Activated B cell treated with CpG ODN at 0.5 μM for 24 hours (primary cell): Measurements from ENCODE around the gene ALDH1L1. TPM values are rescaled to one million over a fixed set of nuclear protein-coding genes. Genes with fewer than 3 reads are reported as not detected.

Source experiments
- ATAC-seq: fragments of 200-7000 bp; cut with Tn5 transposase; one replicate; pipeline ENCODE4 v1.10.0; 2021; ENCODE audit warnings: low read depth, mild to moderate bottlenecking, moderate library complexity
- CTCF ChIA-PET: fragments of 350-600 bp; sonication (Branson Sonifier 250); formaldehyde crosslinking; loops from one replicate; lab custom pipeline; 2021; ENCODE audit warnings: antibody characterized with exemption; lab: Charles Lee
- POLR2A ChIA-PET: fragments of 350-600 bp; sonication (Branson Sonifier 250); formaldehyde crosslinking; loops from one replicate; lab custom pipeline; 2021; ENCODE audit warnings: antibody characterized with exemption; lab: Charles Lee
- DNase-seq: peaks from one replicate; pipeline ENCODE4 v3.0.0; 2022
- H3K27ac Mint-ChIP-seq: one replicate; pipeline ENCODE4 v1.8.0; 2020; ENCODE audit warnings: mixed read lengths
- H3K27me3 Mint-ChIP-seq: one replicate; pipeline ENCODE4 v1.8.0; 2021; ENCODE audit warnings: mixed read lengths
- H3K36me3 Mint-ChIP-seq: one replicate; pipeline ENCODE4 v1.8.0; 2021; ENCODE audit warnings: low read depth, mixed read lengths
- H3K4me1 Mint-ChIP-seq: one replicate; pipeline ENCODE4 v1.8.0; 2021; ENCODE audit warnings: mixed read lengths
- H3K4me3 Mint-ChIP-seq: one replicate; pipeline ENCODE4 v1.8.0; 2020; ENCODE audit warnings: mild to moderate bottlenecking, mixed read lengths
- H3K9me3 Mint-ChIP-seq: one replicate; pipeline ENCODE4 v1.8.0; 2020; ENCODE audit warnings: mixed read lengths
- intact Hi-C: fragments of 100-400 bp; cut with micrococcal nuclease; formaldehyde crosslinking; loops from one replicate; pipeline ENCODE4 v1.15.1; 2024
- total RNA-seq: library from RNA; stranded (reverse); gene quantifications from 2 replicates; pipeline ENCODE4 v1.2.3, GENCODE V29; 2022
- TF ChIP-seq, protein P1 (sequence below): fragments of 200-600 bp; IDR thresholded peaks from one replicate; pipeline ENCODE4 v1.8.0; 2022; ENCODE audit warnings: antibody characterized with exemption, mild to moderate bottlenecking

ALDH1L1 gene
- total RNA-seq, 1 donor from 2014 or later = not detected

GRCh38 chr3:126170073-126170777 is 10.2 kb downstream of the ALDH1L1 start:
- H3K27me3 Mint-ChIP-seq = peaks cover 53% of the 10 kb centered on the region
- TF ChIP-seq, protein P1, sequence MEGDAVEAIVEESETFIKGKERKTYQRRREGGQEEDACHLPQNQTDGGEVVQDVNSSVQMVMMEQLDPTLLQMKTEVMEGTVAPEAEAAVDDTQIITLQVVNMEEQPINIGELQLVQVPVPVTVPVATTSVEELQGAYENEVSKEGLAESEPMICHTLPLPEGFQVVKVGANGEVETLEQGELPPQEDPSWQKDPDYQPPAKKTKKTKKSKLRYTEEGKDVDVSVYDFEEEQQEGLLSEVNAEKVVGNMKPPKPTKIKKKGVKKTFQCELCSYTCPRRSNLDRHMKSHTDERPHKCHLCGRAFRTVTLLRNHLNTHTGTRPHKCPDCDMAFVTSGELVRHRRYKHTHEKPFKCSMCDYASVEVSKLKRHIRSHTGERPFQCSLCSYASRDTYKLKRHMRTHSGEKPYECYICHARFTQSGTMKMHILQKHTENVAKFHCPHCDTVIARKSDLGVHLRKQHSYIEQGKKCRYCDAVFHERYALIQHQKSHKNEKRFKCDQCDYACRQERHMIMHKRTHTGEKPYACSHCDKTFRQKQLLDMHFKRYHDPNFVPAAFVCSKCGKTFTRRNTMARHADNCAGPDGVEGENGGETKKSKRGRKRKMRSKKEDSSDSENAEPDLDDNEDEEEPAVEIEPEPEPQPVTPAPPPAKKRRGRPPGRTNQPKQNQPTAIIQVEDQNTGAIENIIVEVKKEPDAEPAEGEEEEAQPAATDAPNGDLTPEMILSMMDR = no peak
- ATAC-seq (no peak), DNase-seq (no peak)
- ChIA-PET POLR2A (no interaction called here), CTCF (no interaction called here)
- H3K4me1 Mint-ChIP-seq = no peaks in the 10 kb centered on the region
- intact Hi-C loops = no loop called here
- H3K4me3 Mint-ChIP-seq = no peak overlapping the region
- H3K9me3 Mint-ChIP-seq = peaks cover 2% of the 10 kb centered on the region
- H3K36me3 Mint-ChIP-seq = no peaks in the 10 kb centered on the region
- H3K27ac Mint-ChIP-seq = no peak overlapping the region

- CTCF ChIA-PET = no interaction called here
- TF ChIP-seq, protein P1 = no peak
- no peak for ATAC-seq
Observed at GRCh38 chr3:126167566-126167965, 12.8 kb downstream of the ALDH1L1 start.

DNA sequence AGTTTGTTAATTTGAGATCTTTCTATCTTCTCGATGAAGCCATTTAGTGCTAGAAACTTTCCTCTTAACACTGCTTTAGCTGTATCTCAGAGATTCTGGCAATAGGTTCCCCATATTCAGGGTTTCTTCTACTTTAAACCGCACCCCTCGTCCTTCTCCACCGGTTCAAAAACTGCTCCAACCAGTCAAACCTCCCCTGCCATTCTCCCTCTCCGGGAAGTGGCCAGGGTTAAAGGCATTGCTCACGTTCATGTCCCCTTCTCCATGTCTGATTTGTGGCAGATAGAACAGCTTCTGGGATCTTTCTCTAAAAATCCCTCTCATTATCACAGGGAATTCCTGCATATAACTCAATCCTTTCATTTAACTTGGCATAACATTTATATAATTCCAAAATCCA is 14.4 kb downstream of the ALDH1L1 start:
- Mint-ChIP-seq H3K9me3 (peaks cover 5% of the 10 kb centered on the region), H3K36me3 (no peaks in the 10 kb centered on the region), H3K27ac (no peak overlapping the region), H3K4me1 (no peaks in the 10 kb centered on the region), H3K4me3 (no peak overlapping the region), H3K27me3 (peaks cover 30% of the 10 kb centered on the region)
- intact Hi-C loops = no loop called here
- DNase-seq (no peak), ATAC-seq (no peak)
- CTCF ChIA-PET = no interaction called here
- TF ChIP-seq, protein P1 = no peak
- POLR2A ChIA-PET = no interaction called here

More at GRCh38 chr3:126167566-126167965, 12.8 kb downstream of the ALDH1L1 start:
- H3K27ac Mint-ChIP-seq = no peak overlapping the region
- H3K9me3 Mint-ChIP-seq = peaks cover 5% of the 10 kb centered on the region
- no peak overlapping the region for H3K4me3 Mint-ChIP-seq
- no peaks in the 10 kb centered on the region for H3K4me1 Mint-ChIP-seq
- DNase-seq = no peak
- intact Hi-C loops = no loop called here
- POLR2A ChIA-PET = no interaction called here
- H3K36me3 Mint-ChIP-seq = no peaks in the 10 kb centered on the region
- peaks cover 42% of the 10 kb centered on the region for H3K27me3 Mint-ChIP-seq

GRCh38 chr3:126161309-126161708 is 19.1 kb downstream of the ALDH1L1 start:
- H3K27ac Mint-ChIP-seq = no peak overlapping the region
- H3K4me1 Mint-ChIP-seq = no peaks in the 10 kb centered on the region
- intact Hi-C loops = no loop called here
- TF ChIP-seq, protein P1 = no peak
- H3K9me3 Mint-ChIP-seq = peaks cover 5% of the 10 kb centered on the region
- CTCF ChIA-PET = no interaction called here
- H3K36me3 Mint-ChIP-seq = no peaks in the 10 kb centered on the region
- no peak overlapping the region for H3K4me3 Mint-ChIP-seq
- peaks cover 13% of the 10 kb centered on the region for H3K27me3 Mint-ChIP-seq
- no peak for ATAC-seq
- no peak for DNase-seq
- POLR2A ChIA-PET = no interaction called here

- DNase-seq = no peak
- H3K27ac Mint-ChIP-seq = no peak overlapping the region
- TF ChIP-seq, protein P1 = no peak
Observed at GRCh38 chr3:126160243-126161210, 19.9 kb downstream of the ALDH1L1 start.

More at GRCh38 chr3:126160243-126161210, 19.9 kb downstream of the ALDH1L1 start:
- ATAC-seq = no peak
- intact Hi-C loops = no loop called here
- peaks cover 5% of the 10 kb centered on the region for H3K9me3 Mint-ChIP-seq
- no peaks in the 10 kb centered on the region for H3K4me1 Mint-ChIP-seq
- H3K36me3 Mint-ChIP-seq = no peaks in the 10 kb centered on the region
- H3K27me3 Mint-ChIP-seq = peaks cover 5% of the 10 kb centered on the region
- ChIA-PET POLR2A (no interaction called here), CTCF (no interaction called here)
- H3K4me3 Mint-ChIP-seq = no peak overlapping the region
